HCT116 (cell line): ENCODE data around the gene NRIP2. TPM values are rescaled to one million over a fixed set of nuclear protein-coding genes. Genes with fewer than 3 reads are reported as not detected.

ENCODE experiments used
- ATAC-seq: fragments of 200-7000 bp; cut with Tn5 transposase; 2 replicates; pipeline ENCODE4 v1.9.1; 2020; ENCODE audit warnings: mild to moderate bottlenecking, moderate library complexity
- BruUV-seq: library from RNA; stranded (reverse); fragments of 400-500 nt; replicated peaks from 2 replicates; lab custom pipeline; 2021; lab: Mats Ljungman, UMichigan
- CTCF ChIA-PET: fragments of 300-600 bp; sonication (Branson Sonifier 250); formaldehyde crosslinking; loops from one replicate; lab custom pipeline; 2021; ENCODE audit warnings: antibody characterized with exemption; lab: Charles Lee
- POLR2A ChIA-PET: fragments of 300-600, 350-600 bp; sonication (Branson Sonifier 250); formaldehyde crosslinking; loops from one replicate; lab custom pipeline; 2021; ENCODE audit warnings: antibody characterized with exemption; lab: Charles Lee
- RAD21 ChIA-PET, 2 experiments: fragments of 300-600 bp; sonication (Branson Sonifier 250); formaldehyde crosslinking; loops; one replicate each; lab custom pipeline; 2023; ENCODE audit warnings: low total read pairs in 2 of 2; ENCODE audit not compliant: uncharacterized antibody in 2 of 2, unreplicated experiment in 2 of 2, low non-redundant PET in 1 of 2; lab: Charles Lee
- DNase-seq: peaks from one replicate; pipeline ENCODE4 v3.0.0-alpha.2; 2010; ENCODE audit warnings: low read depth, low spot score
- H2AFZ ChIP-seq: fragments of 200-600 bp; shearing (Covaris generic), sonication (generic); 2 replicates; pipeline ENCODE4 v1.6.1; 2017; ENCODE audit warnings: low read depth, mixed run types, mixed read lengths, antibody characterized with exemption, low read length; ENCODE audit not compliant: poor library complexity, severe bottlenecking
- H3K27ac ChIP-seq: 2 replicates; pipeline ENCODE4 v1.5.1; 2012; ENCODE audit warnings: low read depth, low read length
- H3K27me3 ChIP-seq: fragments of 200-600 bp; sonication (generic); 2 replicates; pipeline ENCODE4 v1.6.1; 2016; ENCODE audit warnings: mixed run types, low read length, mixed read lengths; ENCODE audit not compliant: insufficient read depth
- H3K36me3 ChIP-seq, 2 experiments: fragments of 200-500 bp in 1 of 2; fragments of 200-600 bp in 1 of 2; sonication (Bioruptor generic) in 1 of 2; sonication (generic) in 1 of 2; 2 replicates each; pipeline versions ENCODE4 v1.5.1 to v1.6.1; 2014 to 2016; ENCODE audit warnings: low read length in 2 of 2, inconsistent platforms in 1 of 2, mixed read lengths in 1 of 2, mixed run types in 1 of 2; ENCODE audit not compliant: insufficient read depth in 2 of 2, control insufficient read depth in 1 of 2
- H3K4me1 ChIP-seq, 2 experiments: fragments of 200-600 bp in 1 of 2; sonication (generic) in 1 of 2; 2 replicates each; pipeline versions ENCODE4 v1.5.1 to v1.6.1; 2012 to 2017; ENCODE audit warnings: low read length in 2 of 2, inconsistent platforms in 1 of 2, mild to moderate bottlenecking in 1 of 2, mixed read lengths in 1 of 2, mixed run types in 1 of 2, moderate library complexity in 1 of 2; ENCODE audit not compliant: insufficient read depth in 2 of 2, control insufficient read depth in 1 of 2
- H3K4me2 ChIP-seq: fragments of 200-600 bp; sonication (generic); 2 replicates; pipeline ENCODE4 v1.6.1; 2017; ENCODE audit warnings: mixed run types, low read length, mixed read lengths
- H3K4me3 ChIP-seq, 2 experiments: fragments of 200-600 bp in 1 of 2; sonication (generic) in 1 of 2; replicated peaks in 1 of 2; 2 replicates each; pipeline ENCODE4 v1.5.1; 2011 to 2016; ENCODE audit warnings: low read length in 2 of 2, control low read depth in 1 of 2, low read depth in 1 of 2, mild to moderate bottlenecking in 1 of 2, mixed read lengths in 1 of 2, mixed run types in 1 of 2
- H3K79me2 ChIP-seq: fragments of 200-600 bp; sonication (generic); 2 replicates; pipeline ENCODE4 v1.6.1; 2017; ENCODE audit warnings: mild to moderate bottlenecking, mixed run types, low read length, moderate library complexity, mixed read lengths; ENCODE audit not compliant: insufficient read depth
- H3K9ac ChIP-seq: fragments of 200-600 bp; sonication (generic); 2 replicates; pipeline ENCODE4 v1.6.1; 2016; ENCODE audit warnings: low read length, mixed read lengths
- H3K9me2 ChIP-seq: fragments of 200-600 bp; sonication (generic), shearing (Covaris generic); 2 replicates; pipeline ENCODE4 v1.6.1; 2017; ENCODE audit warnings: mixed run types, mild to moderate bottlenecking, moderate library complexity; ENCODE audit not compliant: insufficient read depth
- H3K9me3 ChIP-seq, 2 experiments: fragments of 200-500 bp in 1 of 2; fragments of 200-600 bp in 1 of 2; sonication (Bioruptor generic) in 1 of 2; sonication (generic) in 1 of 2; 2 replicates each; pipeline ENCODE4 v1.6.1; 2014 to 2017; ENCODE audit warnings: low read length in 2 of 2, mixed read lengths in 2 of 2, inconsistent platforms in 1 of 2, low read depth in 1 of 2, mild to moderate bottlenecking in 1 of 2, mixed run types in 1 of 2, moderate library complexity in 1 of 2; ENCODE audit not compliant: control insufficient read depth in 1 of 2, insufficient read depth in 1 of 2
- H4K20me1 ChIP-seq: fragments of 200-600 bp; sonication (generic), shearing (Covaris generic); 2 replicates; pipeline ENCODE4 v1.6.1; 2017; ENCODE audit warnings: mixed run types, mild to moderate bottlenecking, moderate library complexity; ENCODE audit not compliant: insufficient read depth
- CBX3 ChIP-seq: IDR thresholded peaks from 2 replicates; pipeline ENCODE4 v1.6.1; 2012; ENCODE audit warnings: low read depth
- CEBPB ChIP-seq: IDR thresholded peaks from 2 replicates; pipeline ENCODE4 v1.6.1; 2012; ENCODE audit warnings: low read depth
- EGR1 ChIP-seq: IDR thresholded peaks from 2 replicates; pipeline ENCODE4 v1.6.1; 2012; ENCODE audit warnings: low read depth
- ELF1 ChIP-seq: IDR thresholded peaks from 2 replicates; pipeline ENCODE4 v1.6.1; 2012; ENCODE audit warnings: low read depth, borderline replicate concordance
- EZH2 ChIP-seq: fragments of 200-600 bp; sonication (generic); IDR thresholded peaks from 2 replicates; pipeline ENCODE4 v1.6.1; 2017; ENCODE audit warnings: antibody characterized with exemption, mixed run types
- MAX ChIP-seq: IDR thresholded peaks from 2 replicates; pipeline ENCODE4 v1.6.1; 2012
- POLR2A ChIP-seq: IDR thresholded peaks from 2 replicates; pipeline ENCODE4 v1.7.0; 2011; ENCODE audit warnings: borderline replicate concordance; ENCODE audit not compliant: insufficient read depth, insufficient read length; ENCODE audit errors: extremely low read depth
- RAD21 ChIP-seq: IDR thresholded peaks from 2 replicates; pipeline ENCODE4 v1.6.1; 2012; ENCODE audit warnings: low read depth, mild to moderate bottlenecking
- REST ChIP-seq: IDR thresholded peaks from 2 replicates; pipeline ENCODE4 v1.6.1; 2012; ENCODE audit warnings: low read depth
- SIN3A ChIP-seq: IDR thresholded peaks from 2 replicates; pipeline ENCODE4 v1.6.1; 2012; ENCODE audit warnings: low read depth
- SP1 ChIP-seq: IDR thresholded peaks from 2 replicates; pipeline ENCODE4 v1.6.1; 2012; ENCODE audit warnings: low read depth
- ZFX ChIP-seq: fragments of 450-650 bp; IDR thresholded peaks from 2 replicates; pipeline ENCODE4 v1.6.1; 2017
- intact Hi-C: fragments of 100-400 bp; cut with micrococcal nuclease; formaldehyde crosslinking; loops from 2 replicates; pipeline ENCODE4 v1.10.0; 2022
- total RNA-seq: library from RNA; stranded (reverse); gene quantifications from one replicate; pipeline ENCODE4 v1.2.1, GENCODE V29; 2021; ENCODE audit not compliant: unreplicated experiment
- TF ChIP-seq, protein P1 (sequence below), 3 experiments: fragments of 200-600 bp in 1 of 3; sonication (generic) in 1 of 3; IDR thresholded peaks in 2 of 3; conservative IDR thresholded peaks in 1 of 3; 2 replicates each; pipeline ENCODE4 v1.5.1; 2012 to 2017; ENCODE audit warnings: low read depth in 2 of 3, low read length in 2 of 3, antibody characterized with exemption in 1 of 3, borderline replicate concordance in 1 of 3, control low read depth in 1 of 3, mild to moderate bottlenecking in 1 of 3, mixed read lengths in 1 of 3, mixed run types in 1 of 3, moderate library complexity in 1 of 3; ENCODE audit not compliant: insufficient read depth in 1 of 3
- TF ChIP-seq, protein P2 (sequence below): IDR thresholded peaks from 2 replicates; pipeline ENCODE4 v1.6.1; 2011; ENCODE audit warnings: mild to moderate bottlenecking, low read length, moderate library complexity; ENCODE audit not compliant: insufficient replicate concordance; ENCODE audit errors: extremely low read depth
- TF ChIP-seq, protein P3 (sequence below): IDR thresholded peaks from 2 replicates; pipeline ENCODE4 v1.6.1; 2012

Gene NRIP2
- total RNA-seq, 1 experiment from 2014 or later: not detected

GRCh38 chr12:2856051-2856450, 21.2 kb upstream of the NRIP2 start:
- ChIA-PET RAD21 (interaction anchor here in 1 of 2 experiments (0.6 kb wide), 1 partner anchor 13 kb away, joined by 3 read pairs; no protein-coding TSS in a partner anchor), POLR2A (no interaction called here)
- H3K9ac ChIP-seq: no peak overlapping the region
- no peaks in the 10 kb centered on the region for H4K20me1 ChIP-seq
- no peaks in the 10 kb centered on the region for H3K9me2 ChIP-seq
- no peaks in the 10 kb centered on the region for H3K79me2 ChIP-seq
- peaks cover 0 to 3% of the 10 kb centered on the region in 2 experiments; a peak in 2 of 4 replicates for H3K4me1 ChIP-seq
- H2AFZ ChIP-seq: no peak overlapping the region
- H3K27ac ChIP-seq: no peak overlapping the region
- H3K36me3 ChIP-seq: peaks cover 20 to 21% of the 10 kb centered on the region in 2 experiments; a peak in 3 of 4 replicates
- no peak for TF ChIP-seq CBX3
- TF ChIP-seq EGR1: no peak
- no peak for TF ChIP-seq RAD21
- TF ChIP-seq MAX: no peak
- TF ChIP-seq, protein P1, sequence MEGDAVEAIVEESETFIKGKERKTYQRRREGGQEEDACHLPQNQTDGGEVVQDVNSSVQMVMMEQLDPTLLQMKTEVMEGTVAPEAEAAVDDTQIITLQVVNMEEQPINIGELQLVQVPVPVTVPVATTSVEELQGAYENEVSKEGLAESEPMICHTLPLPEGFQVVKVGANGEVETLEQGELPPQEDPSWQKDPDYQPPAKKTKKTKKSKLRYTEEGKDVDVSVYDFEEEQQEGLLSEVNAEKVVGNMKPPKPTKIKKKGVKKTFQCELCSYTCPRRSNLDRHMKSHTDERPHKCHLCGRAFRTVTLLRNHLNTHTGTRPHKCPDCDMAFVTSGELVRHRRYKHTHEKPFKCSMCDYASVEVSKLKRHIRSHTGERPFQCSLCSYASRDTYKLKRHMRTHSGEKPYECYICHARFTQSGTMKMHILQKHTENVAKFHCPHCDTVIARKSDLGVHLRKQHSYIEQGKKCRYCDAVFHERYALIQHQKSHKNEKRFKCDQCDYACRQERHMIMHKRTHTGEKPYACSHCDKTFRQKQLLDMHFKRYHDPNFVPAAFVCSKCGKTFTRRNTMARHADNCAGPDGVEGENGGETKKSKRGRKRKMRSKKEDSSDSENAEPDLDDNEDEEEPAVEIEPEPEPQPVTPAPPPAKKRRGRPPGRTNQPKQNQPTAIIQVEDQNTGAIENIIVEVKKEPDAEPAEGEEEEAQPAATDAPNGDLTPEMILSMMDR (IDR thresholded peaks at IDR 0.05 in 2 of 3, conservative IDR thresholded peaks at IDR 0.05 in 1 of 3; ENCODE audit: borderline replicate concordance in 1 of 3, insufficient read depth in 1 of 3, low read depth in 2 of 3, low read length in 2 of 3): no peak
- no peak for TF ChIP-seq ELF1
- no peak for TF ChIP-seq ZFX
- TF ChIP-seq POLR2A: no peak
- no peak for TF ChIP-seq CEBPB
- TF ChIP-seq REST: no peak
- TF ChIP-seq, protein P2, sequence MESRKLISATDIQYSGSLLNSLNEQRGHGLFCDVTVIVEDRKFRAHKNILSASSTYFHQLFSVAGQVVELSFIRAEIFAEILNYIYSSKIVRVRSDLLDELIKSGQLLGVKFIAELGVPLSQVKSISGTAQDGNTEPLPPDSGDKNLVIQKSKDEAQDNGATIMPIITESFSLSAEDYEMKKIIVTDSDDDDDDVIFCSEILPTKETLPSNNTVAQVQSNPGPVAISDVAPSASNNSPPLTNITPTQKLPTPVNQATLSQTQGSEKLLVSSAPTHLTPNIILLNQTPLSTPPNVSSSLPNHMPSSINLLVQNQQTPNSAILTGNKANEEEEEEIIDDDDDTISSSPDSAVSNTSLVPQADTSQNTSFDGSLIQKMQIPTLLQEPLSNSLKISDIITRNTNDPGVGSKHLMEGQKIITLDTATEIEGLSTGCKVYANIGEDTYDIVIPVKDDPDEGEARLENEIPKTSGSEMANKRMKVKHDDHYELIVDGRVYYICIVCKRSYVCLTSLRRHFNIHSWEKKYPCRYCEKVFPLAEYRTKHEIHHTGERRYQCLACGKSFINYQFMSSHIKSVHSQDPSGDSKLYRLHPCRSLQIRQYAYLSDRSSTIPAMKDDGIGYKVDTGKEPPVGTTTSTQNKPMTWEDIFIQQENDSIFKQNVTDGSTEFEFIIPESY: no peak
- no peak for TF ChIP-seq SP1
- TF ChIP-seq SIN3A: no peak
- TF ChIP-seq, protein P3, sequence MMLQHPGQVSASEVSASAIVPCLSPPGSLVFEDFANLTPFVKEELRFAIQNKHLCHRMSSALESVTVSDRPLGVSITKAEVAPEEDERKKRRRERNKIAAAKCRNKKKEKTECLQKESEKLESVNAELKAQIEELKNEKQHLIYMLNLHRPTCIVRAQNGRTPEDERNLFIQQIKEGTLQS: no peak
- no peak for TF ChIP-seq EZH2
- TF ChIP-seq, all 23 proteins: peak for 0
- no peak for DNase-seq
- Histone ChIP-seq H3K27me3 (no peaks in the 10 kb centered on the region), H3K4me2 (no peak overlapping the region), H3K4me3 (no peak overlapping the region), H3K9me3 (no peaks in the 10 kb centered on the region)
- CTCF ChIA-PET: interaction anchor here (0.6 kb wide), 1 partner anchor 262 kb away, joined by 3 read pairs; no protein-coding TSS in a partner anchor
- BruUV-seq: no TSS peak
- intact Hi-C loops: no loop called here
- no peak for ATAC-seq
